ENCODE results near the gene NEDD4.
A peak's percentile ranks its signal among the peaks of the same experiment; 100 is the strongest.
"Not testable (repeated sequence)": the region's sequence is repeated elsewhere in the genome, so short reads cannot be mapped to it uniquely, and the experiment has no call there.

Gene NEDD4

GRCh38 chr15:55993111-55993803 lies at the start of gene NEDD4:
TSS of gene NEDD4 (minus strand) at chr15:55993612. CDS start at chr15:55993555, 57 bp downstream.
- DNase-seq = peak; percentile 74

- DNase-seq = no peak
Measured at GRCh38 chr15:56042498-56042897, 49.1 kb upstream of the NEDD4 start.

- no peak for DNase-seq
Measured at GRCh38 chr15:56042031-56042430, 48.6 kb upstream of the NEDD4 start.

GRCh38 chr15:56040081-56041035 lies 46.9 kb upstream of the NEDD4 start:
- peak; percentile 42 for DNase-seq

GRCh38 chr15:56038707-56039106 lies 45.3 kb upstream of the NEDD4 start:
- no peak for DNase-seq

- DNase-seq = no peak
Measured at GRCh38 chr15:56038015-56038414, 44.6 kb upstream of the NEDD4 start.

GRCh38 chr15:56036546-56037067 lies 43.2 kb upstream of the NEDD4 start:
- DNase-seq = no peak

GRCh38 chr15:56035166-56035565 lies 41.8 kb upstream of the NEDD4 start:
- no peak for DNase-seq

GRCh38 chr15:56034514-56034913 lies 41.1 kb upstream of the NEDD4 start:
- no peak for DNase-seq

GRCh38 chr15:56032373-56032772 lies 39.0 kb upstream of the NEDD4 start:
- no peak for DNase-seq

GRCh38 chr15:56031836-56032235 lies 38.4 kb upstream of the NEDD4 start:
- DNase-seq = no peak

- no peak for DNase-seq
Measured at GRCh38 chr15:56031402-56031801, 38.0 kb upstream of the NEDD4 start.

- no peak for DNase-seq
Measured at GRCh38 chr15:56028430-56028829, 35.0 kb upstream of the NEDD4 start.

GRCh38 chr15:56023160-56023559 lies 29.7 kb upstream of the NEDD4 start:
- not testable (repeated sequence) for DNase-seq

GRCh38 chr15:56019819-56020486 lies 26.5 kb upstream of the NEDD4 start:
- no peak for DNase-seq

GRCh38 chr15:56019060-56019793 lies 25.8 kb upstream of the NEDD4 start:
- DNase-seq = peak; percentile 35

GRCh38 chr15:56017920-56018319 lies 24.5 kb upstream of the NEDD4 start:
- no peak for DNase-seq

- no peak for DNase-seq
Measured at GRCh38 chr15:56017511-56017910, 24.1 kb upstream of the NEDD4 start.

- no peak for DNase-seq
Measured at GRCh38 chr15:56016281-56016680, 22.9 kb upstream of the NEDD4 start.

- DNase-seq = no peak
Measured at GRCh38 chr15:56014677-56015076, 21.3 kb upstream of the NEDD4 start.

- peak; percentile 1 for DNase-seq
Measured at GRCh38 chr15:56007053-56007452, 13.6 kb upstream of the NEDD4 start.

GRCh38 chr15:56006371-56006770 lies 13.0 kb upstream of the NEDD4 start:
- not testable (repeated sequence) for DNase-seq

Data from T1000 (cell line).